GM19438 (cell line): ENCODE results near the gene LHX5.

Source experiments
- ATAC-seq: cut with Tn5 transposase; IDR thresholded peaks from one replicate; pipeline ENCODE4 v1.9.1; 2021; ENCODE audit warnings: low read depth; ENCODE audit not compliant: unreplicated experiment

LHX5 gene

DNA sequence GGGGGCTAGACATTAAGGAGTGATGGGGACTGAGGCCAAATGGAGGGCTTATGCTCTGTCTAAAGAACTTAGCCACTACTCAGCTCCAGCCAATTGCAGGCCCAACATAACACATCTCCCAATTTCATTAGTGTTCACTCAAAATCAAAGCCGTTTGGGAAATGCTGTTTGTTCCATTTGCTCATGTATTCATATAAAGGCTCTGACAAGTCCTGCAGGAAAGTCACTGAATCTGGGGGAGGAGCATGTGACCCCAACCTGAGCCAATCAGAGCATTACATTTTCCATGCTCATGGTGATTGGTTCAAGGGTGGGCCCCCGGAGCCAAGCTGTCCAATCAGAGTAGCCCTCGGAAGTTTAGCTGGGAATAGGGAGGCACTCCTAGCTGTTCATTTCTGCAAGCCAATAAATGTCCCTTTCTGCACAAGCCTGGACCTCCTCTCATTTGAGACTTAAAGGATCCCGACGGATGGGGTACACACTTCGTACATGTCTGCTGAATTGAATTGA is 28.6 kb downstream of the LHX5 start:
- ATAC-seq, result no peak

GRCh38 chr12:113440947-113441782 is 30.5 kb downstream of the LHX5 start:
- ATAC-seq, result no peak

DNA sequence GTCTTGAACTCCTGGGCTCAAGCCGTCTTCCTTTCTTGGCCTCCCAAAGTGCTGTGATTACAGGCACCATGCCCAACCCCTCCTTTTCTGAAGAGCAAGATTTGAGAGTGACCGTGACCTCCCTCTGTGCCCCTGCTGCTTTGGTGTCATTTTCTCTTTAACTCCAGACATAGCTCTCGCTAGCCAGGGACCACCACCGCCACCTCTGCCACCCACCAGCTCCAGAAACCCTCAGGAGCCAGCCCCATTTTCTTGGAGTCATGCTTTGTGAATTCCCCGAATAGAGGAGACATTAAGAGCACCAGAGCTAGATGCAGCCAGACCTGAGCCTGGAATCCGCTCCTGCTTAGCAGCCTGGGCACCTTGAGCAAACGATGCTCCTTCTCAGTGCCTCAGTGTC is 31.3 kb downstream of the LHX5 start:
- no peak for ATAC-seq

DNA sequence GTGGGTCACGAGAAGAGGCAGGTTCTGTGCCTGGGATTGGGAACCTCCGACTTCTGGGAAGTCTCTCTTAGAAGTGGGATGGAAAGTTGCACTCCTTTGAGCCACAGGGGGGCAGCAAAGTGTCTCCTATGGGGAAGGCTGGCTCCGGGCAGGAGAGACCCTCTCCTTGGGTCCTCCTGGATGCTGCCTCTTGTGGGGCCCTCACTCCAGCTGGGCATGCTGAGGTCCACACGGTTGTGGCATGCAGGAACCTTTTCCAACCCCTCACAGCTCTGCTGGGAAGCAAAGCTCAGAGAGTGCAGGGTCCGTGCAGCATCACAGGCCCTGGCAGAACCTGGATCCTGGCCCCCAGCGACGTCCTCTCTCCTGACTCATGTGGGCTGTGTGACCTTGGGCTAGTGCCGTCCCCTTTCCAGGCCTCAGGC is 32.1 kb downstream of the LHX5 start:
- no peak for ATAC-seq

GRCh38 chr12:113439301-113439597 is 32.4 kb downstream of the LHX5 start:
- no peak for ATAC-seq

DNA sequence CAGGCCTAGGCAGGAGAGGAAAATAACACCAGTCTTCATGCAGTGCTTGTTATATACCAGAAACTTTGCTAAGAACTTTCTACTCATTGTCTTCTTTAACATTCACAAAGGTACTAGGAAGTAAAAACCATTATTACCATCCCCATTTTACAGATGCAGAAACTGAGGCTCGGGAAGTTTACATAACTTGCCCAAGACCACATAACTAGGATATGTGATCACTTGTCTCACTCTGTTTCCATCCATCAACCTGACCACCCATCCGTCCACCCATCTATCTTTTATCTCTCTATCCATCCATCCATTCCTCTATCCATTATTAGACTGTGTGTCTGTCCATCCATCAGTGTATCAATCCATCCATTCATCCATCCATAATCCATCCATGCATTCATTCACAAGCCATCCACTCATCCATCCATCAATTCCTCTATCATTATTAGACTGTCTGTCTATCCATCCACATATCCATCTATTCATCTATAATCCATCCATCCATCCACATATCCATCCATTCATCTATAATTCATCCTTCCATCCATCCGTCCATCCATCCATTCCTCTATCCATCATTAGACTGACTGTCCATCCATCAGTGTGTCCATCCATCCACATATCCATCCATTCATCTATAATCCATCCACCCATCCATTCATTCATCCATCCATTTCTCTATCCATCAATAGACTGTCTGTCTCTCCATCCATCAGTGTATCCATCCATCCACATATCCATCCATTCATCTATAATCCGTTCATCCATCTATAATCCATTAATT is 33.0 kb downstream of the LHX5 start:
- ATAC-seq, result no peak

DNA sequence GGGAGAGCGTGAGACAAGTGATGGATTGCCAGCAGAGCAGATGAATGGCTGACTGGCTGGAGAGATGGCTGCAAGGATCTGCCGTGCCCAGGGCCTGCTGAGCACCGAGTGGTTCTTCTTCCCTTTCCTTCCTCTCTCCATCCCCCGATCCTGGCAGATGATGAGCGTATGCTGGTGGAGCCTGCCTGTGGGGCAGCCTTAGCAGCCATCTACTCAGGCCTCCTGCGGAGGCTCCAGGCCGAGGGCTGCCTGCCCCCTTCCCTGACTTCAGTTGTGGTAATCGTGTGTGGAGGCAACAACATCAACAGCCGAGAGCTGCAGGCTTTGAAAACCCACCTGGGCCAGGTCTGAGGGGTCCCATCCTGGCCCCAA is 34.0 kb downstream of the LHX5 start:
- no peak for ATAC-seq

DNA sequence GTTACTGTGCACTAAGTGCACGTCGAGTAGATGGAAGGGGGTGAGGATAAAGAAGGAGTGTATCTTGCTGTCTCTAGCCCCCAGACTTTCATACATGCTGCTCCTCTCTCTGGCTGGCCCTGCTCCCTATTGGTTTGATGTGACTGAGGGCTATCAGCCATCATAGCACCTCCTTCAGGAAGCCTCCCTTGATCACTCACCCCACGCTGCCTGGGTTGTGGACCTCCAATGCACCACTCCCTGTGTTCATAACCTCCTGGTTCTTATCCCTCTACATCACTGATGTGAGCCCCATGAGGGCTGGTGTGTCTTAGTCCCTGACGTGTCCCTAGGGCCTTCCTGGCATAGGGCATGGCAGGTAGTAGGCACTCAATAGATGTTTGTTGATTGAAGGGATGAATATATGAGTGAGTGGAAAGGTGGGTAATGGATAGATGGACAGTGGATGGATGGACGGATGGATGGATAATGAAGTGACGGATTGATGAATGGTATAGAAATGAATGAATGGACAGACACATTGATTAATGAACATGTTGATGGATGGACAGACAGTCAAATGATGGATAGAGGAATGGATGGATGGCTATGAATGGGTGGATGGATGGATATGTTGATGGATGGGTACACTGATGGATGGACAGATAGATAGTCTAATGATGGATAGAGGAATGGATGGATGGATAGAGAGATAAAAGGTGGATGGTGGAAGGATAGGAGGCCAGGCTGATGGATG is 34.5 kb downstream of the LHX5 start:
- ATAC-seq, result no peak

DNA sequence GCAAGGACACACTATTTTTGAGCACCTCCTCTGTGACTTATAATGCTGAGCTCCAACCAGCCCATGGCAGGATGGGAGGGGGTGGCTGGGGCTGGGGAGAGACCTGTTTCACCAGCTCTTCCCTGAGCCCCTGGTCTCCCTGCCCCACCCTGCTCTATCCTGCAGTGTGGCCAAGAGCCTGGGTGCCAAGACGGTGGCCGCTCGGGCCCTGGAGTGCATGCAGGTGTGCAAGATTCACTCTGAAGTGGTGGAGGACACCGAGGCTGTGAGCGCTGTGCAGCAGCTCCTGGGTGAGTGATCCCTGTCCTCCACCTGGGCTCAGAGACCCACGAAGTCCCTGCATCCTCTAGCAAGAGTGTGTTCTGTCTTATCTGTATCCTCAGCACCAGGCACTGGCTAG is 35.1 kb downstream of the LHX5 start:
- ATAC-seq, result no peak

- ATAC-seq, result no peak
Measured at GRCh38 chr12:113435367-113435766, 36.3 kb downstream of the LHX5 start.

- ATAC-seq, result no peak
Measured at GRCh38 chr12:113432986-113433385, 38.7 kb downstream of the LHX5 start.

DNA sequence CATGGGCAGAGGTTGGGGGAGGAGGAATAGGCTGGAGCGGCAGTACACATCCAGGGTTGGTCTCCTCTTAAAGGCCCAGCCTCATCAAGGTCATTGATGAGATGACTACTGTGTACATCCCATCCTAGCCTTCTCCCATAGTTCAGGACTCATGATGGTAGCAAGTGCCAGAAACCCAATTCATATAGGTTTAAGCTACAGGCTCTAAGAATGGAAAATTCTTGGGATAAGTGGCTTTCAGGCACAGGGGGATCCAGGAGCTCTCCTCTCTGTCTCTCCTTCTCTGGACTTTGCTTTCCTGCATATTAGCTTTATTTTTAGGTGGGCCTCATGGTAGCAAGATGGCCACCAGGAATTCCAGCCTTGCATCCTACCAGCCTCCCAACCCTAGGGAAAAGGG is 43.2 kb downstream of the LHX5 start:
- ATAC-seq, result no peak

DNA sequence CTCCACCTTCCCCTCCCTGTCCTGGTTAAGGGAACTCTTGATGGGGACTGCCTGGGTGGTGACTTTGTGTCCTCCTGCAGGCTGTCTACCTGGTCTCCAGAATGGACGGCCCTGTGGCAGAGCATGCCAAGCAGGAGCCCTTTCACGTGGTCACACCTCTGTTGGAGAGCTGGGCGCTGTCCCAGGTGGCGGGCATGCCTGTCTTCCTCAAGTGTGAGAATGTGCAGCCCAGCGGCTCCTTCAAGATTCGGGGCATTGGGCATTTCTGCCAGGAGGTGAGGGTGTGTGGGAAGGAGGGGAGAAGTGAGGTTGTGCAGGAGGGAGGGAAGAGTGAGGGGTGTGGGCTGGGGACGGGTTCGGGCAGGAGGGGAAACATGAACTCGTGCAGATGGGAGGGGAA is 43.8 kb downstream of the LHX5 start:
- ATAC-seq, result no peak

DNA sequence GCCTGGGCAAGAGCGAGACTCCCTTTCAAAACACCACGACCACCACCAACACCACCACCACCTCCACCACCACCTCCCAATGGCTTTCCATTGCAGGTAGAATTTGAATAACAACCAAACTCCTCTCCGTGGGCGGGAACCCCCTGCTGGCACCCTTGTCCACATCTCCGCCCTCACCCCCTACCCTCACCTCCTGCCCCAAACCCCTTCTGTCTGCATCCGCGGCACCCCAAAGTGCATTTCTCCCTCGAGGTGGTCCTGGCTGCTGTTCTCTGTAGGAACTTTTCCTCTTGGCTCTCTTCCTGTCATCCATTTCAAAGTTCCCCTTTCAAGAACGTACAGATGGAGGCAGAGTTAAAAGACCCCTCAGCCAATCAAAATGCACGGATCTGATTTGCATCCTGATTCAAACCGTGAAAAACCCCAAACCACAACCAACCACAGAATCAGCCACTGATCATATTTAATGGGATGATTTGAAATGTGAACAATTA is 45.7 kb downstream of the LHX5 start:
- ATAC-seq, result no peak

DNA sequence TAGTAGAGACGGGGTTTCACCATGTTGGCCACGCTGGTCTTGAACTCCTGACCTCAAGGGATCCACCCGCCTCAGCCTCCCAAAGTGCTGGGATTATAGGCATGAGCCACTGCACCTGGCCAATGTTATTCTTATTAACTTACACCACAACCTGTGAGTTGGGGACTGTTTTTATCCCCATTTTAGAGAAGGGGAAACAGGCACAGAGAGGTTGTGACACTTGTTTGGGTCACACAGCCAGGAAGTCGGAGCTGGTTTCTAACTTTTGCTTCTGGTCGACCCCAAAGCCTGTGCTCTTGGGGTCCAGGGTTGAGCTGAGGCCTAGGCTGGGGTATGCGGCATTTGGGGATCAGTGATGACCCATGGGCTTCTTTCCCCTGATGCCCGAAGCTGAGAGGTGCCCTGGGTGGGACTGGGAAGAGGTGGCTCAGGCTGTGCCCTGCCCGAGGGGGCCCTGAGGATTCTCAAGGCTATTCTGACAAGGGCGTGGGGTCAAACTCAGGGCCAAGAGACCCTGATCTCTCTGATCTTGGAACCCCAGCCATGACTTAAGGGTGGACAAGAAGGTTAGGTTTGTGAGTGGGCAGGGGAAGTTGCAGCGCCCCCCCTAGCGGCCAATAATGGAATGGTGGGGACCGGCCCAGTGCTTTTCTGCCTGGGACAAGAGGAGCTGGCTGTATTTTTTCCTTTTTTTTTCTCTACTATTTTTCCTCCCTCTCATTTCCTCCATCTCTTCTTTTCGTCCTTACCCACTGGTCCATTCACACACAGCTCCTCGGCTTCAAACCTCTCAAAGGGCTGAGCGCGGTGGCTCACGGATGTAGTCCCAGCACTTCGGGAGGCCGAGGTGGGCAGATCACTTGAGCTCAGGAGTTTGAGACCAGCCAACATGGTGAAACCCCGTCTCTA is 46.5 kb downstream of the LHX5 start:
- no peak for ATAC-seq

DNA sequence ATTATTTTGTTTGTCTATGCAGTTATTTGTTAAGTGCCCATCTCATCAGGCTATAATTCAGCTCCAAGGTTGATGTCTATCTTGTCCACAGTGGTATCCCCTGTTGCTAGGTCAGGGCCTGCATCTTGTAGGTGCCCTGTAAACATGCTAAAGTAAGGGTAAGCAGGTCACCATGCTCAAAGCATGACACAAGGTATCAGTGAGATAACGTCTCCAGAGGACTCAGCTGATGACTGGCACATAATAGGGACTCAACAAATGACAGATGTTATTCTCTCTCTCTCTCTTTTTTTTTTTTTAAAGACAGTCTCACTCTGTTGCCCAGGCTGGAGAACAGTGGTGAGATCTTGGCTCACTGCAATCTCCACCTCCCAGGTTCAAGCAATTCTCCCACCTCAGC is 47.2 kb downstream of the LHX5 start:
- no peak for ATAC-seq

DNA sequence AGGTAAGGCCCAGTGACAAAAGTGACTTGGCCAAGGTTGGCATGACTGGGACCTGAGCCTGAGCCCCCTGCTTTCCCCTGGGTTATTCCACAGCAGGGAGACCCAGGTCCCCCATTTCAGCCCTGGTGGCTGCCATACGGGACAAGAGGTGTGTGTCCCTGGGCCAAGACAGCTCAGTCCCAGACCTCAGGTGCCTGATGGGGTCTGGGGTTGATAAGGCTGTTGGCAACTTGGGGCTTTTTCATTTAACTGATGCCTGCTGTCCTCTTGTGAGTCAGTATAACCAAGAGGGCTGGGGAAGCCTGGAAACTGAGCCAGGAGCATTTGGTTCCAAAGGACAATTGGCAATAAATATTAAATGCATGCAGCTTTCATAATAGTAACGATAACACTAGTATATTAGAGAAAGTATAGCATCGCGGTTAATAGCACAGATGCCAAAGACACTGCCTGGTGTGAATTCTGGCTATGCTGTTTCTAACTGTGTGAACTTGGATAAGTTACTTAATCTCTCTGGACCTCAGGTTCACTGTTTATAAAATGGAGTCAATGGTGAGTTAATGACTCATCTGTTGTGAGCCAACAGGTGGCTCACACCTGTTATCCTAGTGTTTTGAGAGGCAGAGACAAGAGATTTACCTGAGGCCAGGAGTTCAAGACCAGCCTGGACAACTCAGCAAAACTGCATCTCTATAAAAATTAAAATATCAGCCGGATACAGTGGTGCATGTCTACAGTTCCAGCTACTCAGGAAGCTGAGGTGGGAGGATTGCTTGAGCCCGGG is 48.6 kb downstream of the LHX5 start:
- no peak for ATAC-seq

GRCh38 chr12:113422030-113422885 is 49.4 kb downstream of the LHX5 start, which contains the start of gene SDSL:
TSS of gene SDSL (plus strand) at chr12:113422380. CDS start at chr12:113427983, 5,603 bp downstream.
- peak; percentile 79 for ATAC-seq
